AG04450 (cell line): ENCODE data around the gene RGS19. TPM values are rescaled to one million over a fixed set of nuclear protein-coding genes. Genes with fewer than 3 reads are reported as not detected.

ENCODE experiments used
- CTCF ChIA-PET: fragments of 300-600, 350-600 bp; formaldehyde crosslinking; extraction: SDS; loops from one replicate; lab custom pipeline; 2022; ENCODE audit warnings: antibody characterized with exemption, inconsistent platforms; lab: Charles Lee
- POLR2A ChIA-PET: fragments of 350-600 bp; formaldehyde crosslinking; extraction: SDS; loops from one replicate; lab custom pipeline; 2021; ENCODE audit warnings: antibody characterized with exemption, inconsistent platforms; lab: Yijun Ruan, JAX
- DNase-seq: peaks from one replicate; pipeline ENCODE4 v3.0.0-alpha.2; 2011; ENCODE audit warnings: low read depth, low spot score
- H3K27ac ChIP-seq: one replicate; pipeline ENCODE4 v1.5.1; 2012; ENCODE audit warnings: low read depth, low read length, control low read depth
- H3K27me3 ChIP-seq: one replicate; pipeline ENCODE4 v1.6.0; 2012; ENCODE audit warnings: low read length; ENCODE audit not compliant: control insufficient read depth, insufficient read depth
- H3K4me3 ChIP-seq: 2 replicates; pipeline ENCODE4 v1.5.1; 2011; ENCODE audit warnings: mild to moderate bottlenecking, low read depth, low read length, control low read depth
- H3K9me3 ChIP-seq: 2 replicates; pipeline ENCODE4 v1.5.1; 2012; ENCODE audit warnings: low read length; ENCODE audit not compliant: control insufficient read depth, insufficient read depth
- CTCF ChIP-seq: IDR thresholded peaks from 2 replicates; pipeline ENCODE4 v1.5.1; 2011; ENCODE audit warnings: low read depth, low read length, control low read depth, inconsistent platforms
- polyA plus RNA-seq: library from polyadenylated mRNA; depleted of rRNA; stranded (reverse); fragments of >200 nt; gene quantifications from 2 replicates; pipeline ENCODE4 v1.2.3, GENCODE V29; 2011

Gene RGS19
- polyA plus RNA-seq, 1 experiment = 7.5 TPM

- Histone ChIP-seq H3K27me3 (peaks cover 16% of the 10 kb centered on the region), H3K9me3 (no peaks in the 10 kb centered on the region; the same call in 1 of the 2 replicates), H3K4me3 (no peak overlapping the region), H3K27ac (no peak overlapping the region)
- TF ChIP-seq CTCF = no peak
- ChIA-PET POLR2A (no interaction called here), CTCF (no interaction called here)
- no peak for DNase-seq
Observed at GRCh38 chr20:64114356-64114971, 35.1 kb upstream of the RGS19 start.

- Histone ChIP-seq H3K27me3 (peaks cover 16% of the 10 kb centered on the region), H3K4me3 (no peak overlapping the region), H3K9me3 (no peaks in the 10 kb centered on the region; the same call in 1 of the 2 replicates), H3K27ac (no peak overlapping the region)
- ChIA-PET CTCF (interaction anchor here (0.9 kb wide), 1 partner anchor 11 kb away, joined by 9 read pairs; no protein-coding TSS in a partner anchor), POLR2A (no interaction called here)
- DNase-seq = no peak
- no peak for TF ChIP-seq CTCF
Observed at GRCh38 chr20:64113796-64114355, 34.6 kb upstream of the RGS19 start.

- ChIA-PET CTCF (interaction anchor here (0.9 kb wide), 1 partner anchor 11 kb away, joined by 9 read pairs; no protein-coding TSS in a partner anchor), POLR2A (no interaction called here)
- H3K27ac ChIP-seq = no peak overlapping the region
- no peak for DNase-seq
- H3K9me3 ChIP-seq = no peaks in the 10 kb centered on the region; the same call in 1 of the 2 replicates
- peaks cover 16% of the 10 kb centered on the region for H3K27me3 ChIP-seq
- H3K4me3 ChIP-seq = no peak overlapping the region
- no peak for TF ChIP-seq CTCF
Observed at GRCh38 chr20:64113444-64113775, 34.1 kb upstream of the RGS19 start.

- TF ChIP-seq CTCF = no peak
- H3K9me3 ChIP-seq = no peaks in the 10 kb centered on the region; the same call in 1 of the 2 replicates
- H3K4me3 ChIP-seq = no peak overlapping the region
- no peak overlapping the region for H3K27ac ChIP-seq
- H3K27me3 ChIP-seq = peaks cover 19% of the 10 kb centered on the region
- POLR2A ChIA-PET = no interaction called here
- no peak for DNase-seq
- CTCF ChIA-PET = interaction anchor here (0.9 kb wide), 1 partner anchor 10 kb away, joined by 9 read pairs; no protein-coding TSS in a partner anchor
Observed at GRCh38 chr20:64112691-64113443, 33.5 kb upstream of the RGS19 start.
